ENCODE measurements around the gene KSR2. TPM values are rescaled to one million over a fixed set of nuclear protein-coding genes. Genes with fewer than 3 reads are reported as not detected.

KSR2 gene
- total RNA-seq, 2 experiments from 2014 or later = 0.03 to 0.15 TPM

DNA sequence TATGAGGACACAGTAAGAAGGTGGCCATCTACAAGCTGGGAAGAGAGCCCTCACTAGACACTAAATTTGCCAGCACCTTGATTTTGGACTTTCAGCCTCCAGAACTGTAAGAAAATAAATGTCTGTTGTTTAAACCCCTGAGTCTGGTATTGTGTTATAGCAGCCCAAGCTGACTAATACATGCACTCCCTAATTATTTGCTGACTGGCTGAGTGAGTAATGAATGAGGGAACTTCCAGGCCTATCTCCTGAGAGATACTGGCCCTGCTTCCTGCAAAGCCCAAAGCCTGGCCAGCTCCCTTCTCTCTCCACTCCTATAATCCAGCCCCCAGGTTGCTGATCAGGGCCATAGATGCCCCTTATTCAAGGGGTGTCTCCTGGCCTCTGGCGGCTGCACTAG lies 487.3 kb downstream of the KSR2 start:
- Histone ChIP-seq H3K4me2 (ENCODE audit: low read length) (no peak overlapping the region), H3K4me1 (ENCODE audit: insufficient read depth, low read length, poor library complexity, severe bottlenecking) (no peaks in the 10 kb centered on the region), H2AFZ (ENCODE audit: low read length) (no peak overlapping the region), H4K20me1 (ENCODE audit: insufficient read depth, low read length) (no peaks in the 10 kb centered on the region), H3K27ac (ENCODE audit: low read depth, low read length, poor library complexity, severe bottlenecking) (no peak overlapping the region), H3K79me2 (ENCODE audit: insufficient read depth, low read depth, low read length) (no peaks in the 10 kb centered on the region), H3K9me2 (ENCODE audit: insufficient read depth, low read length) (no peaks in the 10 kb centered on the region), H3K36me3 (ENCODE audit: insufficient read depth, low read length) (no peaks in the 10 kb centered on the region), H3K4me3 (ENCODE audit: low read depth, low read length, poor library complexity, severe bottlenecking) (no peak overlapping the region), H3K9me3 (ENCODE audit: low read length) (no peaks in the 10 kb centered on the region)
- intact Hi-C loops (cut with micrococcal nuclease; ENCODE audit: unreplicated experiment) = no loop called here
- CTCF ChIA-PET (ENCODE audit: unreplicated experiment) = interaction anchor here (0.5 kb wide), 1 partner anchor 146 kb away, joined by 3 read pairs; no protein-coding TSS in a partner anchor
- BruUV-seq (replicated peaks) = no TSS peak
- DNase-seq (ENCODE audit: low spot score) = no peak
- POLR2A ChIA-PET = no interaction called here
- TF ChIP-seq, protein P1, sequence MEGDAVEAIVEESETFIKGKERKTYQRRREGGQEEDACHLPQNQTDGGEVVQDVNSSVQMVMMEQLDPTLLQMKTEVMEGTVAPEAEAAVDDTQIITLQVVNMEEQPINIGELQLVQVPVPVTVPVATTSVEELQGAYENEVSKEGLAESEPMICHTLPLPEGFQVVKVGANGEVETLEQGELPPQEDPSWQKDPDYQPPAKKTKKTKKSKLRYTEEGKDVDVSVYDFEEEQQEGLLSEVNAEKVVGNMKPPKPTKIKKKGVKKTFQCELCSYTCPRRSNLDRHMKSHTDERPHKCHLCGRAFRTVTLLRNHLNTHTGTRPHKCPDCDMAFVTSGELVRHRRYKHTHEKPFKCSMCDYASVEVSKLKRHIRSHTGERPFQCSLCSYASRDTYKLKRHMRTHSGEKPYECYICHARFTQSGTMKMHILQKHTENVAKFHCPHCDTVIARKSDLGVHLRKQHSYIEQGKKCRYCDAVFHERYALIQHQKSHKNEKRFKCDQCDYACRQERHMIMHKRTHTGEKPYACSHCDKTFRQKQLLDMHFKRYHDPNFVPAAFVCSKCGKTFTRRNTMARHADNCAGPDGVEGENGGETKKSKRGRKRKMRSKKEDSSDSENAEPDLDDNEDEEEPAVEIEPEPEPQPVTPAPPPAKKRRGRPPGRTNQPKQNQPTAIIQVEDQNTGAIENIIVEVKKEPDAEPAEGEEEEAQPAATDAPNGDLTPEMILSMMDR (conservative IDR thresholded peaks at IDR 0.05; ENCODE audit: low read length) = no peak
- TF ChIP-seq EZH2phosphoT487 (IDR thresholded peaks at IDR 0.05; ENCODE audit: borderline replicate concordance, low read depth, low read length) = no peak

DNA sequence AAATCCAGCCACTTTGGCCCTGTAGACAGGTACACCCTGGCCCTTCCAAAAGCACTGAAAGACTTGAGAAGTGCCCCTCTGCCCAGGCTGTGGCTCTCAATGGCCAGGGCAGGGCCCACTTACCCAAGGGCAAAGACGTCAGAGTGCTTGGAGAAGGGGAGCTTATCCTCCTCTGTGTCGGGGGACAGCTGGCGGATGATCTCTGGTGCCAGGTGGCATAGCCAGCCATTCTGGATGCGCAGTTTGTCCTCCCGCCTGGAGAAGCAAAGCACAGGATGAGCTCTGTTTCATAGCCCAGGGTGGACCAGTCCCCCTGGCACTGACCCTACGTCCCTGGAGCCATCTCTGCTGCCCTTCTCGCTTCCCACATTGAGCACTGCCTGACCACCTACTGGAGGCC lies 492.4 kb downstream of the KSR2 start:
- BruUV-seq (replicated peaks) = no TSS peak
- H3K4me2 ChIP-seq (ENCODE audit: low read length) = no peak overlapping the region
- H3K9me2 ChIP-seq (ENCODE audit: insufficient read depth, low read length) = no peaks in the 10 kb centered on the region
- H3K79me2 ChIP-seq (ENCODE audit: insufficient read depth, low read depth, low read length) = no peaks in the 10 kb centered on the region
- no peaks in the 10 kb centered on the region for H4K20me1 ChIP-seq (ENCODE audit: insufficient read depth, low read length)
- no peaks in the 10 kb centered on the region for H3K4me1 ChIP-seq (ENCODE audit: insufficient read depth, low read length, poor library complexity, severe bottlenecking)
- intact Hi-C loops (cut with micrococcal nuclease; ENCODE audit: unreplicated experiment) = no loop called here
- no peaks in the 10 kb centered on the region for H3K9me3 ChIP-seq (ENCODE audit: low read length)
- POLR2A ChIA-PET = no interaction called here
- no peak for DNase-seq (ENCODE audit: low spot score)
- CTCF ChIA-PET (ENCODE audit: unreplicated experiment) = no interaction called here
- TF ChIP-seq, protein P1 (conservative IDR thresholded peaks at IDR 0.05; ENCODE audit: low read length) = no peak
- no peak for TF ChIP-seq EZH2phosphoT487 (IDR thresholded peaks at IDR 0.05; ENCODE audit: borderline replicate concordance, low read depth, low read length)
- H2AFZ ChIP-seq (ENCODE audit: low read length) = no peak overlapping the region
- no peak overlapping the region for H3K27ac ChIP-seq (ENCODE audit: low read depth, low read length, poor library complexity, severe bottlenecking)
- no peaks in the 10 kb centered on the region for H3K36me3 ChIP-seq (ENCODE audit: insufficient read depth, low read length)
- no peak overlapping the region for H3K4me3 ChIP-seq (ENCODE audit: low read depth, low read length, poor library complexity, severe bottlenecking)

GRCh38 chr12:117473856-117474255 lies 494.9 kb downstream of the KSR2 start:
- no TSS peak for BruUV-seq (replicated peaks)
- CTCF ChIA-PET (ENCODE audit: unreplicated experiment) = no interaction called here

More at GRCh38 chr12:117473856-117474255, 494.9 kb downstream of the KSR2 start:
- TF ChIP-seq, protein P1 (conservative IDR thresholded peaks at IDR 0.05; ENCODE audit: low read length) = no peak
- no peak for TF ChIP-seq EZH2phosphoT487 (IDR thresholded peaks at IDR 0.05; ENCODE audit: borderline replicate concordance, low read depth, low read length)
- no peak for DNase-seq (ENCODE audit: low spot score)
- H3K4me2 ChIP-seq (ENCODE audit: low read length) = no peak overlapping the region
- H3K9me3 ChIP-seq (ENCODE audit: low read length) = 0 out of 2 replicates have a peak, but pooled peaks cover 9% of the 10 kb centered on the region
- no peaks in the 10 kb centered on the region for H3K9me2 ChIP-seq (ENCODE audit: insufficient read depth, low read length)
- H2AFZ ChIP-seq (ENCODE audit: low read length) = no peak overlapping the region
- no peaks in the 10 kb centered on the region for H4K20me1 ChIP-seq (ENCODE audit: insufficient read depth, low read length)
- H3K79me2 ChIP-seq (ENCODE audit: insufficient read depth, low read depth, low read length) = no peaks in the 10 kb centered on the region
- H3K4me3 ChIP-seq (ENCODE audit: low read depth, low read length, poor library complexity, severe bottlenecking) = no peak overlapping the region
- no peak overlapping the region for H3K27ac ChIP-seq (ENCODE audit: low read depth, low read length, poor library complexity, severe bottlenecking)
- H3K36me3 ChIP-seq (ENCODE audit: insufficient read depth, low read length) = no peaks in the 10 kb centered on the region
- no peaks in the 10 kb centered on the region for H3K4me1 ChIP-seq (ENCODE audit: insufficient read depth, low read length, poor library complexity, severe bottlenecking)
- POLR2A ChIA-PET = no interaction called here
- intact Hi-C loops (cut with micrococcal nuclease; ENCODE audit: unreplicated experiment) = no loop called here

Measured in OCI-LY7 (cell line).